HEK293 (cell line): ENCODE measurements around the gene ERN2.

ENCODE experiments used
- ZBTB49 ChIP-seq: fragments of 450-650 bp; formaldehyde crosslinking; IDR thresholded peaks from 2 replicates; pipeline ENCODE4 v1.5.1; 2016; ENCODE audit warnings: missing biosample characterization, missing genetic modification characterization, low read depth
- TF ChIP-seq, protein P1 (sequence below): fragments of 450-650 bp; formaldehyde crosslinking; IDR thresholded peaks from 2 replicates; pipeline ENCODE4 v1.5.1; 2016; ENCODE audit warnings: missing biosample characterization, missing genetic modification characterization

GRCh38 chr16:23757937-23758619, 45.1 kb upstream of the ERN2 start:
- TF ChIP-seq, protein P1, sequence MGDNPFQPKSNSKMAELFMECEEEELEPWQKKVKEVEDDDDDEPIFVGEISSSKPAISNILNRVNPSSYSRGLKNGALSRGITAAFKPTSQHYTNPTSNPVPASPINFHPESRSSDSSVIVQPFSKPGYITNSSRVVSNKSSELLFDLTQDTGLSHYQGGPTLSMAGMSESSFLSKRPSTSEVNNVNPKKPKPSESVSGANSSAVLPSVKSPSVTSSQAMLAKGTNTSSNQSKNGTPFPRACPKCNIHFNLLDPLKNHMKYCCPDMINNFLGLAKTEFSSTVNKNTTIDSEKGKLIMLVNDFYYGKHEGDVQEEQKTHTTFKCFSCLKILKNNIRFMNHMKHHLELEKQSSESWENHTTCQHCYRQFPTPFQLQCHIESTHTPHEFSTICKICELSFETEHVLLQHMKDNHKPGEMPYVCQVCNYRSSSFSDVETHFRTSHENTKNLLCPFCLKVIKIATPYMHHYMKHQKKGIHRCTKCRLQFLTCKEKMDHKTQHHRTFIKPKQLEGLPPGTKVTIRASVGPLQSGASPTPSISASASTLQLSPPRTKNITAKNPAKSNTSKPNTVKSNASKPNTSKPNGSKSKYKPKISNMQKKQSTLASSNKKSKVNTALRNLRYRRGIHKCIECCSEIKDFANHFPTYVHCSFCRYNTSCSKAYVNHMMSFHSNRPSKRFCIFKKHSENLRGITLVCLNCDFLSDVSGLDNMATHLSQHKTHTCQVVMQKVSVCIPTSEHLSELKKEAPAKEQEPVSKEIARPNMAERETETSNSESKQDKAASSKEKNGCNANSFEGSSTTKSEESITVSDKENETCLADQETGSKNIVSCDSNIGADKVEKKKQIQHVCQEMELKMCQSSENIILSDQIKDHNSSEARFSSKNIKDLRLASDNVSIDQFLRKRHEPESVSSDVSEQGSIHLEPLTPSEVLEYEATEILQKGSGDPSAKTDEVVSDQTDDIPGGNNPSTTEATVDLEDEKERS: no peak
- TF ChIP-seq ZBTB49 (tag by site-specific recombination): no peak
